RPMI7951 (cell line): ENCODE measurements around the gene FBXL7. TPM values are rescaled to one million over a fixed set of nuclear protein-coding genes. Genes with fewer than 3 reads are reported as not detected.

Experiments
- DNase-seq: peaks from one replicate; pipeline ENCODE4 v3.0.0-alpha.2; 2012; ENCODE audit warnings: low read depth
- total RNA-seq: library from RNA; depleted of rRNA; stranded (reverse); fragments of >200 nt; shearing (Covaris generic); gene quantifications from 2 replicates; pipeline ENCODE4 v1.2.3, GENCODE V29; 2014

FBXL7 gene
- total RNA-seq, 1 experiment from 2014 or later = 6.4 TPM

DNA sequence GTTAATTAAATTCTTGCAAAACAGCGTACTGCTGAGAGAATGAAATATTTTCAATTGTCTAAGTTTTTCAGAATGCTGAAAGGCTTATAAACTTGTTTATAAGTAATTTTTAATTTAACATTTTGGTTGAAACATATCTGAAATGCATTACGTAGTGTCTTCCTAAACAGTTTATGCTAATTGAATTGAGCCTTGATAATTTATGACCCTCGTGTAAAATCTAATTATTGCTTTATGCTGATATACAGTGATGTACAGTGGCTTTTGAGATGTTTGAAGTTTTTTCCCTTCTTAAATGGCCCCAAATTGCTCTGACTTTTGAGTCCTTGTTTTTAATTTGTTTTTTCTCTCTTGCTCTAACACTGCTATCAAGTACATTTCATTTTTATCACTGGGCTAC is 262.7 kb downstream of the FBXL7 start:
- no peak for DNase-seq

DNA sequence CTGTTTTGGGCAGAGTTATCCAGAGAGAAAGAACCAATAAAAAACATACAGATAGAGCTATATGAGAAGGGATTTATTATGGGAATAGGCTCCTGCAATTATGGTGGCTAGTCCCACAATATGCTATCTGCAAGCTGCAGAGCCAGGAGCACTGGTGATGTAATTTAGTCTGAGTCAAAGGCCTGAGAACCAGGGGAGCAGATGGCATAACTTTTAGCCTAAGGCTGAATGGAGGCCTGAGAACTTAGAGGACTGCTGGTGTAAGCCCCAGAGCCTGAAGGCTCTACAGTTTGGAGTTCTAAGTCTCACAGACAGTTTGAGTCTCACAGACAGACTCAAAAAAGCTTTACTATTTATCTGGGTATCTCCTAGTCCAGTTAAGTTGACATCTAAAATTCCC is 263.8 kb downstream of the FBXL7 start:
- peak; percentile 6 for DNase-seq

DNA sequence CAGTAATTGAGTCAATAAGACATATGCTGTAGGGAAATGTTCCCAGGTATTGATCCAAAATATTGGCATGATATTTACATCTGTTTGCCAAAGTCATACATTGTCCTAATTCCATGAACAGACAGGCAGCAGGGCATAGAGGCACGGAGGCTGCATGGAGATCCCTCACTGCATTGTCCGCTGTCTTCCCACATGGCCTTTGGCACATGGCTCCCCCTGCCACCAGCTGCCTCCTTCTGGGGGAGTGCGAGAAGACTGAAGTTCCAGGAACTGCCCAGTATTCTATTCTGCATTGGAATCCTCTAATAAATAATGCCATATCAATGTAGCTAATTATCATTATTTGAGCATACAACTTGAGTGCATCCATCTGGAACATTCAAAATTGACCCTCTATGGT is 269.0 kb downstream of the FBXL7 start:
- no peak for DNase-seq

DNA sequence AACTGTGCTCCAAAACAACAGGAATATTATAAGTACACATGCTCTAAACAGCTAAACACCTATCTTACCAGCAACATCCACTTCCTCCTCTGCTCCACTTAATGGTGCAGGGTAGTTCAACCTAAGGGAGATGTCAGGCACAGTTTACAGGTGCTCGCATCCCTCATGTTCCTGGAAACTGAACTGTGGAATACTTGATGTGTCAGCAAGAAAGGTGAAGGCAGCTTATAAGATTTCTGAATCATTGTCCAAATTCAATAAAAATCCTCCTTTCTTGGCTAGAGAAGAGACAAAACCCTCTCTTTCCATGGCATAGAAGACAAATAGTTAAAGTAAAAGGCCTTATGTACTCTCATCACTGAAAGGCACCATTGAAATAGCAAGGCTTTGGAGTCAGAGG is 272.2 kb downstream of the FBXL7 start:
- DNase-seq = no peak

DNA sequence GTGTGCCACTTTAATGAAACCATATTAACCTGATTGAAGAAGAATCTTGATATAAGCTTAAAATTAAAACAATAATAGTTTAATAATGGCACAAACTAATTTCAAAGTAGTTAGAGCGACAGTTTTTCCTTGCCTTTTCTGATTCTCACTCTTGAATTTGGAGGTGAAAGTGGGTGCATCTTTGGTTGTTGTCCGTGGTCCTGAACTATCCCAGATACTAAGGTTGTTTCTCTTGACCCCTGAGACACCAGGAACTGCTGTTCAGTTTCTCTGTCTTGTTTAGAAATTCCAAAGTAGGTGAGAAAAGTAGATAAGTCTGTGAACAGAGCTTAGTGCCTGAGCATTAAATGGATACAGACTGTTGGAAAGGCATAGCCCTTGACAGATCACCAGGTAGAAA is 274.7 kb downstream of the FBXL7 start:
- DNase-seq = no peak

DNA sequence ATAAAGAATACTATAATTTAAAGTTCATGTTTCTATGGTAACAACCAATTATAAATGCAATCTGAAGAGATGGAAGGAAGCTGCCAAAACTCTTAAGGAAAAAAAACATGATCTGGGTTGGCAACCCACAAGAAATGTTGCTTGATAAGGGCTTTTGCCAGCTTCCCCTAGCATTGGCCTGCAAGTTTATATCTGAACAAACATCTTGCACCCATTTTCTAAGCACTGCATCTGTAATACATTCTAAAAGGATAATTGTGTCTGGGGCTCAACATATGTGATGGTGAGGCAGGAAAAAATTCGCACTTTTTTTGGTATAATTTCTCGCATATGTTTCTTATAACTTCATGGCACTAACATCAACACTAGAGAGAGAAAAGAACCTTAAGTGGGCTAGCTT is 276.4 kb downstream of the FBXL7 start:
- DNase-seq = no peak

DNA sequence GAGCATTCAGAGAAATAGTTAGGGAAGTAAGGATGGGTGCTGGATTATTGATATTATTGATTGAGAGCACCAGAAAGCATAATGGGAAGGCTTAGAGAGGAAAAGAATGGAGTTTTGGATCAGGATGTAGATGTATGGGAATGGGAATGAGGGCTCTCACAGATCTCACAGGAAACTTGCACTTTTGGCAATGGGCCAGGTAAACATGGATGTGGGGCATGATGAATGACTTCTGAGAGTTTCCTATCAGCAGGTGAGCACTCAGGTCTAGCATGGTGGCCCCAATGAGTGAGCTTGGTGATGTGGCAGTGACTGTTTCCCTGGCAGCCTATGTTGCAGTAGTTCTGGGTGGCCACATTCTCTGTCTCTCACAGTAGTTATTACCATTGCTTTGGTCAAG is 283.8 kb downstream of the FBXL7 start:
- no peak for DNase-seq

DNA sequence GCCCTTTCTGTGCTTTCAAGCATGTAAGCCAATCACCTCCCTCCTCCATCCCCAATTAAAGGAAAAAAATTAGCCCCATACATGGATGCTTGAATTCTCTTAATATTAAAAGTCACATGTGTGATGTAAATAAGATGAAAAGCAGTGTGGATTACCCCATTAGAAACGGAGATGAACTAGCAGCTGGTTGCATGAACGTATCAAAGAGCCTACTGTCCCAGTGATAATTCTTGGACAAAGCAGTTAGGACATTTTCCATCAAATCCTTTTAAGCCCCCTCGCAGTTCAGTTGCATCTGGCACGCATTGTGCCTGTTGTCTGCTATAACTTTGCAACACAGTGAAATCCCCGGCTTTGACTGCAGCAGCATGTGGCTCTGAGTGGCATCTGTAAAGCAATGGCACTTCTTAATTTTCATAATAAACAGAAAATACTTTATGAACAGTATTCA is 285.6 kb downstream of the FBXL7 start:
- no peak for DNase-seq

DNA sequence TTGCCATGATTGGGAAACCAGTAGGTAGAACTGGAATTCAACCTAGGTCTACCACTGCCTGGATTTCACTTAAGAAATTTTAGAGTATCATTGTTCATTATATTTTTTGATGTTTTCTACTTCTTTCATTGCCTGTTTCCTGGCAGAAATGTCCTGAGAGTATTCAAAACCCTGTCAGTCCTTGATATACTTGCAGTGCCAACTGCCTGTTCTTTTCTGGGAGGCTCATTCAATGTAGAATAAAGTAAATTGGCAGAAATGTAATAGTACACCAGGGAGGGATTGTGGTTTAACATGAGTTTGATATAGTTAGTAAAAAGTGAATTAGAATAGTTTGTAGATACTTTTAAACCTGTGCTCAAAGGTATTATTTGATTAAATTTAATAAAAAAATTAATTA is 286.3 kb downstream of the FBXL7 start:
- DNase-seq = no peak

DNA sequence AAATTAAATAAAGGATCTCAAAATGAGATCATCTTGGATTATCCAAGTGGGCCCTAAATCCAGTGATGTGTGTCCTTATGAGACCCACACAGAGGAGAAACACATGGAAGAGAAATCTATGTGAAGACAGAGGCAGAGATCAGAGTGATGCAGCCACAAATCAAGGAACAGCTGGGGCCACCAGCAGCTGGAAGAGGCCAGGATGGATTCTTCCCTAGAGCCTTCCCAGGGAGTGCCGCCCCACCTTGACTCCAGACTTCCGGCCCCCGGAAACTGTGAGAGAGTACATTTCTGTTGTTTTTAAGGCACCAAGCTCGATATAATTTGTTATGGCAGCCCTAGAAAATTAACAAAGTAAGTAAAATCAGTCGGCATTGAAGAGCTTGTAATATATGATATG is 286.9 kb downstream of the FBXL7 start:
- no peak for DNase-seq

DNA sequence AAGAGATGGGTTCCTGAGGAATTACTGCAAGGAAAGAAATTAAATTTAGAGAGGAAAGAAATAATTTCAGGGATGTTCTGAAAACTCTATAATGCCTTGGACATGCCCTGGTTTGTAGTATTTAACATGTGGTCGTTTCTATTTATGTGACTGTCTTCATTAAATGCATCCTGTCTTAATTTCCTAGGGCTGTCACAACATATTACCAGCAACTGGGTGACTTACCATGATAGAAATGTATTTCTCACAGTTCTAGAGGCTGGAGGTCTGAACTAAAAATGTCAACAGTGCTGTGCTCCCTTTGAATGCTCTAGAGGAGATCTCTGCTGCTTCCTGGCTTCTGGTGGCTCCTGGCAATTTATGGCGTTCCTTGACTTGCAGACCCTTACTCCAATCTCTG is 287.7 kb downstream of the FBXL7 start:
- no peak for DNase-seq

DNA sequence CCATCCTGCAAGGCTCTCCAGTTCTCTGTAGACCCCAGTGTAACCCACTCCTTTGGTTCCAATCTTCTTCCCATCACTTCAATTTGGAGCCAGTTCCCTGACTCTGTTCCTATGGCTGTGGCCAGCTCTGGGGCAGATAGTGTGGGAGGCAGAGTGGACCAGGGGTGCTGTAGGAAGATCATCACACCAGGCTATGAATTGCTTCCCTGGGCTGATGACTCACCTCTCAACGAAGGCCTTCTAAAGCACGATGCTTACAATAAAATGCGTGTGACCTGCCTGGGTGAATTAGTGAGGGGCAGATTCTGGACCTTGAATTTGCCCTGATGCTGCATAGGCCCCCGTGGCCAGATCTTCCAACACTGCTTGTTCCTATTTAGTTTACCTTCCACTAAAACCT is 289.7 kb downstream of the FBXL7 start:
- no peak for DNase-seq

DNA sequence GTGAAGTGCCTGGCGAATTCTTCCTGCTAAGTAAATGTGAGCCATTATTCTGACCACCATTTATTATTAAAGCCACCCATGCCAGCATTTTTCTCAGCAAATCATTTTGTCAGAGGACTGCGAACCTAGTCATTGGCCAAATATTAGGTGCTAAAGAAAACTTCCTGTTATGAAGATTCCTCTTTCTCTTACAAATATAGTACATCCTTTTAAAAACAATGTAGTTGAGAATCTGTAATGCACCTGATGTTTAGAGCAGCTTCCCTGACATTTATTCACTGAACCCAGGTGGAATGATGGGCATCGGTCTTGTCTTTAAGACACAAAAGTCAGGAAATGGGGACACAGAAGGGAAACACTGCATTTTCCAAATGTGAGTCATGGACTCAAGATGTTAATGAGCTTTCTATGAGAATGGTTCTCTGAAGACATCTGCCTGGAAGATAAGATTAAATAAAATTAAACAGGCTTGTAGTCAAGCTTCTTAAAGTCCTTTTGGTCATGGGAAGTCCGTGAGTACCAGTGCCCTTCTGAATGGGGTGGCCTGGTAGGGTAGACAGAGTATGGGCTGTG is 290.6 kb downstream of the FBXL7 start:
- DNase-seq = no peak

DNA sequence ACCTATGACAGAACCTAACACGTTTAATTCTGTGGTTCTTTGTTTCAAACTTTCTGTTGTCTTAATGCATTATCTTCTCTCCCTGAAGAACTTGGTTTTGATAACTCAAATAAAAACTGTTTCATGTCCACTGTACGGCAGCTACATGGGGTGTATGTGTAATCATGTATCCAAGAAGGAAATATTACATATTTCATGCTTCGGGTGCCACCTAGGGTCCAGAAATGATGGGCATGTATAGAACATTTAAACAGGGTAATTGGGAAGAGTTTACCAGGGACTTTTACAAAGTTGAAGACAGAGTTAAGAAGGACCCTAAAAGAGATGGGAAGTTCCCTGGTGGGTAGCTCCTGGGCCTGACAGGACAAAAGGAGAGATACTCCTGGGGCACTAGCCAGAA is 291.3 kb downstream of the FBXL7 start:
- DNase-seq = no peak

DNA sequence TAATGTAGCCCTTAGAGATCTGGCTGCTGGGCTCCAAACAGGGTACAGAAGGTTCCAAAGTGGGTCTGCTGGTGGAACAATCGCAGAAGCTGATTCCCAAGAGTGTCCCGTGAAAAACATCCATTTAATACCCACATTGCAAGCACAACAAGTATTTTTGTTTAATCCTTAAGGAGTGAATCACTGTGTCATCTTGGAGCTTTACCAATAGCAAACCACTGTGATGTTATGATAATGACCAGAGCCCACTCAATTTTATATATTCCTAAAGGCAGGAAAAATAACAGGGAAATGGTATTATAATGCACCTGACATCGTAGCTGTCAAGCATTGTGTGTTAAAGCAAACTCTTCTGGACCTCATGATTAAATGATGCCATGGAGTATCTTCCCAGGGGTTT is 291.9 kb downstream of the FBXL7 start:
- DNase-seq = no peak

DNA sequence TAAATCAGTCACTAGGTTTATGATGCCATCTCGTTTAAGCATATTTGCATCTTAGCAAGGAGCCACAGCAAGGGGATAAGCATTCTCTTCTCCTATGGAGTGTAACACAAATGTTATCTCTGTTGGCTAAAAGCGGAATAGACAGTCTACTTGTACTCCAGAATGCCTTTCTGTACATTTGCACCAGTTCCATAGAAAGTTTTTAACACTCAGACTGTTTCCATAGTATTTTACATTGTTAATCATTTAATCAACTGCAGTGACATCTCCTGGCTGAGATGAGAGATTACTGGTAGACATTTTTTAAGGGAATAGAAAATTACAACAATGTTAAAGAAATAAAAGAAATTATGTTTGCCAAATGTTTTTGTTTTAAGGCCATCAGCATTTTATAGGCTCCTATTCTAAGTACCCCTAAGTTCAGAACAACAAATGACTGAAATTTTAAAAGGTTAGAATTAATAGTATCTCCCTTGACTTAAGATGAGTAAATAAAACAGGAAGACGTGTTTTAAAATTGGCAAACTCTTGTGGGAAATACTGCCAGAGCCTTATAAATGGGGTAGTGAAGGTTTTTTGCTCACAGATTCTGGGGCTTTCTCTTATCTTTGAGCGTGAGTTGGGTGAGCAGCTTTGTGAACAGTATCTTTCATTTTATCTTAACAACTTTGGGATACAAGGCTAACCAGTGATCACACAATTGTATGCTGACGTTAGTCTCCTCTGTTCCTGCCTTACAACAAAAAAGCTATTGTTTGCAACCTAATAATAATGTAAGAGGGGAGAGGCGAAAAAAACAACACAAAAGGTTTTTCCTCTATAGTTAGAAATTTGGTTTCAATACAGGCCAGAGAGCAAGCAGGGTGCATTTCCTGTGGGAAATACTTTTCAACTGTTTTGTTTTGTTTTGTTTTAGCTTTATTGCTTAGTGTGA is 294.3 kb downstream of the FBXL7 start:
- DNase-seq = no peak

DNA sequence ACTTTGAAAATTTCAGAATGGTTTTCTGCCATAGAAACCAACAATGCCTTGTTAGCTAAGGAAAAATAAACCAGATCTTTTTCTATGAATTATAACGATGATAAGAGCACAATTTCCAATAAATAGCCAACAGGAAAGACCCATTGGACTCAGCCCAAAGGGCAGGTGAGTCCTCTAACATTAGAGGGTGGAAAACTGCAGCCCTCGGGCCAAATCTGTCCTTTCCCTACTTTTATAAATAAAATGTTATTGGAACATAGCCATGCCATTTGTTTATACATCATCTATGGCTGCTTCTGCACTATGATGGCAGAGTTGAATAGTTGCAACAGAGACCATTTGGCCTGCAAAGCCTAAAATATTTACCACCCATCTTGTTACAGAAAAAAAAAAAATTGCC is 296.1 kb downstream of the FBXL7 start:
- no peak for DNase-seq

DNA sequence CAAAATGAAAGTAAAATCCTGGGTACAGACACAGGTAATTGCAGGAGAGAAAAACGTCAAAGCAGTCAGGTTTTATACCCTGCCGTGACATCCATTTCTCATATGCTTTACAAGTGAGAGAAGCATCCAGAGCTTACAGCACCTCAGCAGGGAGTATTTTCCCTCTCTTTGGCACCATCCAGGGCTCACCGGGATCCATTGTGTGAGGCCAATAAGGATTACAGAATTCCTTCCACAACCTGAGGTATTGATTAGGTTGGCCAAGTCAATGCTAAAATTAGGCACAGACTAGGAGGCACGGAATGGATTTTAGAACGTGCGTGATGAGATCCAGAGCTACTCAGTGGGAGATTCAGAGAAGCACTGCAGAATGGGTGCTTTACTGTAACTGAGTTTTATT is 296.6 kb downstream of the FBXL7 start:
- DNase-seq = no peak

DNA sequence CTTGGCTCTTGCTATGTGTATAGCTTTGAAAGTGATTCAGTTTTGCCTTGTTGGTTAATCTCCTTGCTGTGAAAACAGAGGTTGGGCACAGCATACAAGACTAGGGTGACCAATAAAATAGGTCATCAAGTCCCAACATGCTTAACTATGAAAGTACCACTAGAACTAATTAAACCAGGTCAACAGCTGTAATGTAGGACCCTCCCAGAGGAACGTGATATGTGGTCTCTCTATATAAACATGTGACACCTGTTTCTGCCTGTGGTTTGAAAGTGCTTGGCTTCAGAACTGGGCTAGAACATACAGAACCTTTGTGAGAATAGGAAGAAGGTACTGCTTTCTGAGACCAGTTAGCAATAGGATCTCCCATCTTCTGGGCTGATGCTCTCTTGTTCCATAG is 297.1 kb downstream of the FBXL7 start:
- no peak for DNase-seq

DNA sequence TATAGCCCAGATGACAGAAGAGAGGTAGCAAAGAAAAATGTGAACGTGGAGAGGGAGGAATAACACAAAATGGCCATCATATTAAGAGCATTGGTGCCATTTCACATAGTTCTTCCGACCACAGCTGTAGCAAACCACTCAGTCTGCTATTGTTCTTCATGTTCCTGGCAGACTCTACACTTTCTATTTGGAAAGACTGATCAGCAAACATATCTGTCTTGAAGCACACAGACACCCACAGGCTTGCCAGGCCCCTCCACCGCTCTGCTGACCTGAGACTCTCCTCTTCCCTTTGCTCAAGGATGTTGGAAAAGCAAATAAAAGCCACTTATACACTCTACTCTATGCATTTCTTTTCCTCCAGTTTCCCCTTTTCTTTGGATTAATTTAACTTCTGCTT is 298.0 kb downstream of the FBXL7 start:
- DNase-seq = no peak

DNA sequence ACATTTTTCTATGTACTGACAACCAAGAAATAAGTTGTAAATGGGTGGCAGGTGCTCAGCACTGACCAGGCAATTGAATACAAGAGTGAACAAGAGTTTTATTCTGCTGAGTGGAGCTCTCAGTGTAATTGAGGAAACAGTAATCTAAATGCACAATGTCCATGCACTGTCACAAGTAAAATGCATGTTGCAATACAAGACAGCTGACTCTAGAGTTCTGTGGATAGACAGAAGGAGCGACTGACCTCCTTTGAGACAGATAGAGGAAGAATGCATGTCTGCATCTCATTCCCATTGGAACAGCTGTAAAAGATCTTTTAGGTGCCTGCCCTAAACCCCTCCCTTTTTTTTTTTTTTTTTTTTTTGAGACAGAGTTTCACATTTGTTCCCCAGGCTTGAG is 299.0 kb downstream of the FBXL7 start:
- no peak for DNase-seq

DNA sequence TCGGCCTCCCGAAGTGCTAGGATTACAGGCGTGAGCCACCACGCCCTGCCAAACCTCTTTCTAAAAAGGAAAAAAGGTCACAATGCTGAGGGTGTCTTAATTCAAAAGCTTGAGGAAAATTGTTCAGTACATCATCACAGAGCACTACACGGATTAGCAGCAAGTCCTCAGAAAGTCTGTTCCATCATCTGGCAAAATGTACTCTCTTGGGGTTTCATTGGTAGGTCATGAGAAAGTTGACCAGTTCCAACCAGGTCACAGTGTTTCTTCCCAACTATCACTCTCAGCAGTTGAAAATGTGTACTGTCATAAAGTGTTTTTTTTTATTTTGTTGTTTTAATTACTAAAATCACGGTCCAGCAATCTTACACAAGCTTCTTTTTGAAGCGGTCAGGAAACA is 299.6 kb downstream of the FBXL7 start:
- no peak for DNase-seq

DNA sequence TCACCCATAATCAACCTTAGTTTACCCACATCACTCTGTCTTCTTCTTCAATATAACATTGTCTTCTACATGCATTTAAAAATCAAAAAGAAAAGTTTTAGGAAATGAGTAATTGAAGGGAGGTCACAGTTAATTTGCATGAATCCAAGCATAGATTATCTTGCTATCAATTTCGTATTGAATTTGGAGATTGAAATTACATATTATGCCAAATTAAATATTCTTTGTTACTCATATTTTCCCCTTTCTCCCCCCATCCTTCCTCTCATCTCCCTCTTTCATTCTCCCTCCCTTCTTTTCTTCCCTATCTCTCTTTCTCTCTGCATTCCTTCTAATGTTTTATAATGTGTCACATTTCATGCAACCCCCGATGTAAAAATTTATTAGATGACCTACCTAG is 303.3 kb downstream of the FBXL7 start:
- DNase-seq = no peak

DNA sequence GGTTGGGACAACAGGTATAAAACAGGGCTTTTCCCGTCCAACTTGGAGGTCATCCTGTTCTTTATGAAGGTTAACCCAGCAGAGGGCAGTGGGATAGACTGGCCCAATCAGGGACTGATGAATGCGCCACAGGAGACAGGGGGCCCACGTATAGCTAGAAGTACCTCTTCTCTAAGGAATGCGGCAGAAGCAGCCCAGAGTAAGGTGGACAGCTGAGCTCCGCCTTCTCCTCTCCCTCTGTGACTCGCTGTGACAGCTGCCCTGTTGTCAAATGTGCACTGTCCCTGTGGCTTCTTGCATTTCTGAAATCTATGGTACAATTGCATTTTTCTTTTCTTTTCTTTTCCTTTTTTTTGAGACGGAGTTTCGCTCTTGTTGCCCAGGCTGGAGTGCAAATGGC is 306.6 kb downstream of the FBXL7 start:
- no peak for DNase-seq
